Measurements from ENCODE around the gene CEP135. TPM values are rescaled to one million over a fixed set of nuclear protein-coding genes. Genes with fewer than 3 reads are reported as not detected.

Gene CEP135
- total RNA-seq, 1 donor = 10.1 TPM

- Histone ChIP-seq H4K20me1 (ENCODE audit: insufficient read depth, low read length) (no peaks in the 10 kb centered on the region), H2AFZ (ENCODE audit: low read length) (no peak overlapping the region), H3K27ac (ENCODE audit: low read depth, low read length) (no peak overlapping the region), H3K27me3 (ENCODE audit: insufficient read depth, low read length) (no peaks in the 10 kb centered on the region), H3K4me1 (ENCODE audit: insufficient read depth, low read length) (peaks cover 9% of the 10 kb centered on the region), H3K36me3 (ENCODE audit: insufficient read depth, low read length) (no peaks in the 10 kb centered on the region), H3K4me2 (ENCODE audit: insufficient read depth, low read length) (no peak overlapping the region), H3K79me2 (ENCODE audit: insufficient read depth, low read length) (no peaks in the 10 kb centered on the region), H3K9me3 (ENCODE audit: low read depth, low read length) (no peaks in the 10 kb centered on the region), H3K4me3 (ENCODE audit: insufficient read depth, low read length) (no peak overlapping the region)
- DNase-seq (ENCODE audit: insufficient read length, low spot score, missing footprints) = no peak
- TF ChIP-seq CTCF (IDR thresholded peaks at IDR 0.05; ENCODE audit: extremely low read depth, low read depth, low read length) = no peak
Measured at GRCh38 chr4:55906323-55906722, 42.4 kb upstream of the CEP135 start.

- H3K9me3 ChIP-seq (ENCODE audit: low read depth, low read length) = no peaks in the 10 kb centered on the region
- no peaks in the 10 kb centered on the region for H3K79me2 ChIP-seq (ENCODE audit: insufficient read depth, low read length)
- H3K36me3 ChIP-seq (ENCODE audit: insufficient read depth, low read length) = no peaks in the 10 kb centered on the region
- H3K4me3 ChIP-seq (ENCODE audit: insufficient read depth, low read length) = no peak overlapping the region
- no peak for DNase-seq (ENCODE audit: insufficient read length, low spot score, missing footprints)
- H2AFZ ChIP-seq (ENCODE audit: low read length) = no peak overlapping the region
- no peak overlapping the region for H3K27ac ChIP-seq (ENCODE audit: low read depth, low read length)
- TF ChIP-seq CTCF (IDR thresholded peaks at IDR 0.05; ENCODE audit: extremely low read depth, low read depth, low read length) = no peak
- no peaks in the 10 kb centered on the region for H4K20me1 ChIP-seq (ENCODE audit: insufficient read depth, low read length)
- peaks cover 9% of the 10 kb centered on the region for H3K4me1 ChIP-seq (ENCODE audit: insufficient read depth, low read length)
- no peaks in the 10 kb centered on the region for H3K27me3 ChIP-seq (ENCODE audit: insufficient read depth, low read length)
- H3K4me2 ChIP-seq (ENCODE audit: insufficient read depth, low read length) = no peak overlapping the region
Measured at GRCh38 chr4:55906989-55907388, 41.8 kb upstream of the CEP135 start.

GRCh38 chr4:55907469-55907868, 41.3 kb upstream of the CEP135 start:
- peaks cover 9% of the 10 kb centered on the region for H3K4me1 ChIP-seq (ENCODE audit: insufficient read depth, low read length)
- no peak overlapping the region for H3K27ac ChIP-seq (ENCODE audit: low read depth, low read length)
- H2AFZ ChIP-seq (ENCODE audit: low read length) = no peak overlapping the region
- no peaks in the 10 kb centered on the region for H3K79me2 ChIP-seq (ENCODE audit: insufficient read depth, low read length)
- DNase-seq (ENCODE audit: insufficient read length, low spot score, missing footprints) = no peak
- no peaks in the 10 kb centered on the region for H4K20me1 ChIP-seq (ENCODE audit: insufficient read depth, low read length)
- no peaks in the 10 kb centered on the region for H3K36me3 ChIP-seq (ENCODE audit: insufficient read depth, low read length)
- H3K9me3 ChIP-seq (ENCODE audit: low read depth, low read length) = no peaks in the 10 kb centered on the region
- H3K4me3 ChIP-seq (ENCODE audit: insufficient read depth, low read length) = no peak overlapping the region
- H3K27me3 ChIP-seq (ENCODE audit: insufficient read depth, low read length) = no peaks in the 10 kb centered on the region
- TF ChIP-seq CTCF (IDR thresholded peaks at IDR 0.05; ENCODE audit: extremely low read depth, low read depth, low read length) = no peak
- H3K4me2 ChIP-seq (ENCODE audit: insufficient read depth, low read length) = no peak overlapping the region

GRCh38 chr4:55910140-55910539, 38.6 kb upstream of the CEP135 start:
- Histone ChIP-seq H3K27me3 (ENCODE audit: insufficient read depth, low read length) (no peaks in the 10 kb centered on the region), H2AFZ (ENCODE audit: low read length) (no peak overlapping the region), H3K27ac (ENCODE audit: low read depth, low read length) (no peak overlapping the region), H3K9me3 (ENCODE audit: low read depth, low read length) (no peaks in the 10 kb centered on the region), H3K36me3 (ENCODE audit: insufficient read depth, low read length) (no peaks in the 10 kb centered on the region), H3K79me2 (ENCODE audit: insufficient read depth, low read length) (no peaks in the 10 kb centered on the region), H3K4me3 (ENCODE audit: insufficient read depth, low read length) (no peak overlapping the region), H3K4me2 (ENCODE audit: insufficient read depth, low read length) (no peak overlapping the region), H4K20me1 (ENCODE audit: insufficient read depth, low read length) (no peaks in the 10 kb centered on the region), H3K4me1 (ENCODE audit: insufficient read depth, low read length) (peaks cover 9% of the 10 kb centered on the region)
- TF ChIP-seq CTCF (IDR thresholded peaks at IDR 0.05; ENCODE audit: extremely low read depth, low read depth, low read length) = no peak
- no peak for DNase-seq (ENCODE audit: insufficient read length, low spot score, missing footprints)

All from osteoblast (primary cell).